Measurements from ENCODE around the gene SRD5A3. TPM values are rescaled to one million over a fixed set of nuclear protein-coding genes. Genes with fewer than 3 reads are reported as not detected.

The SRD5A3 gene
- total RNA-seq, 2 experiments from 2014 or later, result 12.9 to 15.9 TPM

- ChIA-PET CTCF (interaction anchor here (1.2 to 1.9 kb wide), 2 partner anchors 11 to 147 kb away, joined by 3 to 6 read pairs; no protein-coding TSS in a partner anchor), POLR2A (no interaction called here)
- no peak for TF ChIP-seq CTCF (IDR thresholded peaks at IDR 0.05)
- ATAC-seq (no peak), DNase-seq (no peak)
- Mint-ChIP-seq H3K27me3 (no peaks in the 10 kb centered on the region), H3K27ac (no peak overlapping the region), H3K4me3 (no peak overlapping the region), H3K4me1 (ENCODE audit: low read depth) (peaks cover 38% of the 10 kb centered on the region), H3K36me3 (ENCODE audit: low read depth) (peaks cover 50% of the 10 kb centered on the region), H3K9me3 (no peaks in the 10 kb centered on the region)
- intact Hi-C loops (cut with micrococcal nuclease), result no loop called here
Measured at GRCh38 chr4:55407119-55407518, 61.1 kb downstream of the SRD5A3 start.

- no peak for ATAC-seq
- Mint-ChIP-seq H3K4me3 (no peak overlapping the region), H3K36me3 (ENCODE audit: low read depth) (peaks cover 50% of the 10 kb centered on the region), H3K4me1 (ENCODE audit: low read depth) (peaks cover 38% of the 10 kb centered on the region), H3K27me3 (no peaks in the 10 kb centered on the region), H3K9me3 (no peaks in the 10 kb centered on the region), H3K27ac (no peak overlapping the region)
- ChIA-PET CTCF (interaction anchor here (1.2 to 1.9 kb wide), 3 partner anchors 10 to 147 kb away, joined by 3 to 6 read pairs (median 5); partner anchors contain the start of gene TMEM165), POLR2A (no interaction called here)
- no peak for TF ChIP-seq CTCF (IDR thresholded peaks at IDR 0.05)
- intact Hi-C loops (cut with micrococcal nuclease), result no loop called here
- DNase-seq, result no peak
Measured at GRCh38 chr4:55407764-55408163, 61.7 kb downstream of the SRD5A3 start.

- ChIA-PET POLR2A (interaction anchor here (0.6 to 1.3 kb wide), 2 partner anchors 9 to 14 kb away, joined by 5 to 6 read pairs; partner anchors contain the start of gene TMEM165), CTCF (interaction anchor here (0.8 to 1.9 kb wide), 4 partner anchors 8 to 64 kb away, joined by 3 to 5 read pairs (median 4); partner anchors contain the start of genes SRD5A3 and TMEM165)
- peaks cover 32% of the 10 kb centered on the region for H3K4me1 Mint-ChIP-seq (ENCODE audit: low read depth)
- DNase-seq (no peak), ATAC-seq (no peak)
- H3K9me3 Mint-ChIP-seq, result no peaks in the 10 kb centered on the region
- peaks cover 38% of the 10 kb centered on the region for H3K36me3 Mint-ChIP-seq (ENCODE audit: low read depth)
- intact Hi-C loops (cut with micrococcal nuclease), result no loop called here
- H3K27me3 Mint-ChIP-seq, result no peaks in the 10 kb centered on the region
- no peak overlapping the region for H3K27ac Mint-ChIP-seq
- no peak overlapping the region for H3K4me3 Mint-ChIP-seq
- no peak for TF ChIP-seq CTCF (IDR thresholded peaks at IDR 0.05)
Measured at GRCh38 chr4:55409468-55410171, 63.6 kb downstream of the SRD5A3 start.

GRCh38 chr4:55410431-55410830, 64.4 kb downstream of the SRD5A3 start:
- no peak for TF ChIP-seq CTCF (IDR thresholded peaks at IDR 0.05)
- CTCF ChIA-PET, result interaction anchor here (1.4 kb wide), 1 partner anchor 65 kb away, joined by 4 read pairs; the partner anchor contains the start of gene SRD5A3

GRCh38 chr4:55411621-55412020, 65.6 kb downstream of the SRD5A3 start:
- Mint-ChIP-seq H3K4me3 (no peak overlapping the region), H3K36me3 (ENCODE audit: low read depth) (peaks cover 21% of the 10 kb centered on the region), H3K4me1 (ENCODE audit: low read depth) (peaks cover 20% of the 10 kb centered on the region), H3K27me3 (no peaks in the 10 kb centered on the region), H3K27ac (no peak overlapping the region), H3K9me3 (no peaks in the 10 kb centered on the region)
- POLR2A ChIA-PET, result no interaction called here
- CTCF ChIA-PET, result no interaction called here
- no peak for TF ChIP-seq CTCF (IDR thresholded peaks at IDR 0.05)
- intact Hi-C loops (cut with micrococcal nuclease), result no loop called here
- ATAC-seq (no peak), DNase-seq (no peak)

More at GRCh38 chr4:55410431-55410830, 64.4 kb downstream of the SRD5A3 start:
- Mint-ChIP-seq H3K27me3 (no peaks in the 10 kb centered on the region), H3K27ac (no peak overlapping the region), H3K36me3 (ENCODE audit: low read depth) (peaks cover 31% of the 10 kb centered on the region), H3K4me1 (ENCODE audit: low read depth) (peaks cover 27% of the 10 kb centered on the region), H3K4me3 (no peak overlapping the region), H3K9me3 (no peaks in the 10 kb centered on the region)
- ATAC-seq (no peak), DNase-seq (no peak)
- intact Hi-C loops (cut with micrococcal nuclease), result no loop called here
- POLR2A ChIA-PET, result interaction anchor here (1.2 kb wide), 1 partner anchor 14 kb away, joined by 5 read pairs; the partner anchor contains the start of gene TMEM165
